HUDEP-2 (cell line): ENCODE data around the gene TMEM151B.
"Not testable (repeated sequence)": the region's sequence is repeated elsewhere in the genome, so short reads cannot be mapped to it uniquely, and the experiment has no call there.

ENCODE experiments used
- DNase-seq, 76 experiments: peaks; one replicate each; lab custom pipeline; 2025; ENCODE audit not compliant: unreplicated experiment in 76 of 76; lab: John Stamatoyannopoulos, UW

The TMEM151B gene

DNA sequence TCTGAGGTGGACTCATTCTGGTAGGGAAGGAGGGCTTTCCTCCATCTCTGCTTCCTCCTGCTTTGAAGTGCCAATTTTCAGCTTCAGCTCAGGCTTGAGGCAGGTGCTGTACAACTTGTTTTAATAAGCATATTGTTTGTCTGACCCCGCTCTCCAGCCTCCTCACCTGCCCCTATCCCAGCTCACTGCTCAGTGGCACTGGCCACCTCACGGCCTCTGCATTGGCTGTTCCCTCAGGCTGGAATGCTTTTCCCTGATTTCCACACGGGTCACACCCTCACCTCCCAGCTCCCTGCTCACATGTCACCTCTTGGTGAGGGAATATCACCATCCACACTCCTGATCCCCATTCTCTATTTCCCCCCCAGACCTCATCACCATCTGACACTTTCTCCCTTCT is 28.6 kb downstream of the TMEM151B start:
- DNase-seq: no peak

DNA sequence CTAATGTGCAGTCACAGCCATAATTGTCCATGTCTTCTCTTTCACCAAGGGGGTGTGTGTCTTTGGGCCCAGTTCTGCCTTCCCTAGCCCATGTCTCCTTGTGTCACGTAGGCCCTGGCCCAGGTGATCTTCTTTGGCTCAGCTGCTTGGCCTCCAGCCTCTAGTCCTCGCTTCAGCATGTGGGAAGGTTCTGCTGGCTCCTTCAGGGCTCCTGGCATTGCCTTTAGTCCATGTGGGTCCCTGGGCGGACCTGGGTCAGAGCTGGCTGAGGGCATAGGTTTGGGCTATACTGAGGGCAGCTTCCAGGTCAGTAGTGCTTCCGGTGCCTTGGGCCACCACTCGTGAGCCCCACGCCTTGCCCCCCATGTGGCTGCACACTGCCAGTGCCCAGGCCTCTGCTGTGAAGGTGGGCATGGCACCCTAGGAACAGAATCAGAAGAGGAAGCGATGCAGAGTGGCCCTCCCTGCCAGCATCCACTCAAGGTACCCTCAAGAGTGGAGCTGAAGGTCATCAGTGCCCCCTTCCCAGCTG is 30.1 kb downstream of the TMEM151B start:
- DNase-seq: no peak

DNA sequence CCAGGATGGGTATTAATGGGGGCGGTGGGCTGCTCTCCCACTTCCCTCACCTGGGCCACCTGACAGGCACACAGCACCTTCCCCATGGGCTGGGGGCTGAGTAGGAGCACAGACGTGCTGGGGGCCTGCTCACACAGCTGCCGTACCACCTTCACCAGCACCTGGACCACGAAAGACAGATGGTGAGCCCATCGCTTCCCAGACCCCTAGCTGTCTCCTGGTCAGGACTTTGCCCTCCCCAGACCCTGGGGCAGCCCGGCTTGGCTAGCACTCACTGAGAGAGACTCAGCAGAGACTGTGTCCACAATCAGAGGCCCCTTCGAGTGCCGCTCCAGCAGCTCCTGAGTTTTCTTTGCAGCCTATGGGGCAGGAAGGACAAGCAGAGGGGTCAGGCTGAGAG is 30.9 kb downstream of the TMEM151B start:
- no peak for DNase-seq

DNA sequence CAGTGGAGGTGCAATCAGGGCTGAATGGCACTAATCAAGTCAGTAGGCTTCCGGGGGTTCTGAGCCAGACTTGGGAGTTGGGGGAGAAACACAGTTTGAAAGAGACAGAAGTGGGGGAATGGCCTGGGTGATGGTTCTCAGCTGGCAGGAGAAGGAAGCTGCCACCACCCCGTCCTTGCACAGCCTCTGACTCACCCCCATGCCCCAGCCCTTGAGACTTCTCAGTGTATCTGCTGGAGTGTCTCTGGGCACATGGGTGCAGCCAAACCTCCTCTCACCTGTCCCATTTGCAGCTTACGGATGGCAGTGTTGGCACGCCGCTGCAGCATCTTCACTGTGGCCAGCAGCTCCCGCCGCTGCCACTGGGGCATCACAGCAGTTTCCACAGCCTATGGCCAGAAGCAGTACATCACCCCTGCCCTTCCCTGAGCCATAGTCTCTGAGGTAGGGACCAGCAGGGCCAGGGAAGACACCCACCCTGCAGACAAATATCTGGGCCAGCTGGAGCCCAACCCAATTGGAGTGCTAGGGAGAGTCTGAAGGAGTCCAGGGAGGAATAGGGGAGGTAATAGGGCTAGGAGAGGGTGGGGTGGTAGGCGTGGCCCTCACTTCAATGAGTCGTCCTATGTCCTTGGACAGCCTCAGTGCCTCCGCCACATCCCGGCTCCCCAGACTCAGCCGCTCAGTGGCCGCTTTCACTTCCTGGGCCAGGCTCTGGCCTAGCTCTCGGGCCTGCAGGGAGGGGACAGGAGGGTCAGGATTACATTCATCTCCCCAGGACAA is 31.7 kb downstream of the TMEM151B start:
- DNase-seq: no peak

DNA sequence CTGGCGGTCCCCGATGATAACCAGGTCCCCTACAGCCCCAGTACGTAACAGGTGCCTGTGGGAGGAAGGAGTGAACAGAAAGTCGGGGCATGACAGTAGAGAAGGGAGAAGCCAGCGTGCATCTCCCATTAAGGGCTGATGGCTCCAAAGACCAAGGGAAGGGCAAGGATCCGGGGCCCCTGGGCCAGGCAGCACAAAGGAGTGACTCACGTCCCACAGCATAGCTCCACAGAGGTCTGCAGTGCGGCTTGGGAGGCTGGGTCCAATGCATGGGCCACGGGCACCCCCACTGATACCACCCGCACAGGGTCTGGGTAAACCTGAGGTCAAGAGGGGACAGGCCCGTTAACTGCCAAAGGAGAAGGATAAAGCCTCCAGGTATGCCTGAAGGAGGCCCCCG is 32.6 kb downstream of the TMEM151B start:
- no peak for DNase-seq

DNA sequence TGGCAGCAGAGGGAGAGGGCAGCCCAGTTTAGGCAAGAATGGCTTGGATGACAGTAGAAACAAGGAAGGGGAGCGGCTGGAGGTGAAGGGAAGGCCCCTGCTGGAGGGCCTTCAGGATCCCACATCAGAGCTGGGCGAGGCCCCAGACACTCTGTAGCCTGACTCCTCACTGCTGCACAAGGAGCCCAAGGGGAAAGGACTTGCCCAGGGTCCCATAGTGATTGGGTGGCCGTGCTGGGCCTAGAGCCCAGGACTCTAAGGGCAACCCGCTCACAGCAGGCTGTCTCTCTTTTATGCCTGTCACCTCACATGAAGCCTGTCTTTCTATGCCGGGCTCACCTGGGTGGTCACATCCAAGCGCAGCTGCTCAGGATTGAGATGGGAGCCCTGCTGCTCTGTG is 33.6 kb downstream of the TMEM151B start:
- no peak for DNase-seq

DNA sequence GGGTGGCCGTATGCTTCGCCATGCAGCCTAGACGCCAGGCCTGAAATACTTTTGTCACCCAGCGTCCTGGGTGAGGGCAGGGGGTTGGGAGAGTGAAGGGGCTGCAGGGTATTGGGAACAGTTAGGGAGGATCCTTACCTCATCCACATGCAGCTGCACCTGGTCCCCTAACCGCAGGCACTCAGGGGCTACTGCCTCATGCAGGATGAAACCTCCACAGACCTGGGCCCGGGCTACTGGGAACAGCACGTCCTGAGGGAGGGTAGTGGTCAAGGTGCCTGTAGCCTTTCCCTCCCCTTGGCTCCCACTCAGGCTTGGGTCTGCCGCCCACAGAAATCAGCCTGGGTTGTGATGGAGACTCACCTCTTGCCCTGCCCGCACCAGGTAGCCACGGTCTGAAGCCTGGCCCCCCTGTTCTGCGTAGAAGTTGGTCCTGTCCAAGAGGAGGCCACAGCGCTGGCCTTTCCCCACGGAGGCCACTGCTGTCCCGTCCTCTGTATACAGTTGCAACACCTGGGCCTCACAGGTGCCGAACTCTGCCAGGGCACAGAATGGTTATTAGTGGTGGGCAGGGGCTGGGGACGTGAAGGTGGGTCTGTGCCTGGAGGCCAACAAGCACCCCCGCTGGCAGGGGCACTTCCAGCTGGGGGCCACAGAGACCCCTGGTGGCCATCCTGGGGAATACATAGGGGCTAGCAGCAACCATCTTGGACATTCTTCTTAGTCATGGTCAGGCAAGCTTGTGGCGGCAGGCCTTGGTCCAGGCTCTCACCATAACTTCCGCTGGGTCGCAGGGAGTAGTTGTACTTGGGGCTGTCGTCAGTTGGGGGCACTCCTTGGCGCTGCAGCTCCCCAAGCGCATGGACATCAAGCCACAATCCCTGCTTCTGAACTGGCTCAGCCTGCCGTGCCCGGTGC is 34.3 kb downstream of the TMEM151B start:
- DNase-seq: peak in 30 of 76 experiments; percentile 11 to 45 (median 22)

DNA sequence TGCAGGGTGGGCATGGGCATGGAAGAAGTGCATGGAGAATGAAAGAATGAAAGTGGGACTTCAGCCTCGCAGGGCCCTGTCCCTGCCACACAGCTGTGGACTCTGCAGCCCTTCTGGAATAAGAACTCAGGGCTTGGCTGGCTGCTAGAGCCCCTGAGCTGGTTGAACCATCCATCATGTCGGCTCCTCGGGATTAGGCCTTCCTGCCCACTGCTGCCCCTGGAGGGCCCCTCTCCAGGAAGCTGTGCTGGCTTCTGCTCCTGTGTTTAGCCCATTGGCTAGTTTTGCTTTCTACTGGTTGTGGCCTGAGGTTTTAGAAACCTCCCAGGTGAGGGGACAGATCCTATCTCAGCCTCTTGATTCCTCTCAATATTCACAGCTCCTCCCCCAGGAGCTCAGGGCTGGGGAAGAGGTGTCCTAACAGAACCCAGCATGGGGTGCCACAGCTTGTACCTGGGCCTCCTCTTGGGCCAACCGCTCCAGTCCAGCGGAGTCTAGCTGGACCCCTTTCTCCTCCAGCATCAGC is 35.0 kb downstream of the TMEM151B start:
- no peak for DNase-seq

DNA sequence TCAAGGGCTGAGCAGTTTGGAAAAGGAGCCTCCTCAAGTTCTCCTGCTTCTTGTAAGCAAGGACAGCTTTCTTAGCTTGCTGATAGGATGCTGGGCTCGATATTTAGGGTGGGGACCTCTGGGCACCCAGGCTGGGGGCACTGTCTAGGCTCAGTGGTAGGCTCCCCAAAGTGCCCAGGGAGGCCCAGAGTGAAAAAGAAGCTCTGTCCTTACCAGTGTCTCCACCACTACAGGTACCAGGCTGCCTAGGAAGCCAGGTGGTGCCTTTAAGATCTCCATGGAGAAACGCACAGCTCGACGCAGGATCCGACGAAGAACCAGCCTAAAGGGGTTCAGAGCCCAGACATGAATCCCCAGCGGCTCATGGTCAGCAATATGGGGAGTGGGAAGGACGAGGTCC is 36.5 kb downstream of the TMEM151B start:
- no peak for DNase-seq

DNA sequence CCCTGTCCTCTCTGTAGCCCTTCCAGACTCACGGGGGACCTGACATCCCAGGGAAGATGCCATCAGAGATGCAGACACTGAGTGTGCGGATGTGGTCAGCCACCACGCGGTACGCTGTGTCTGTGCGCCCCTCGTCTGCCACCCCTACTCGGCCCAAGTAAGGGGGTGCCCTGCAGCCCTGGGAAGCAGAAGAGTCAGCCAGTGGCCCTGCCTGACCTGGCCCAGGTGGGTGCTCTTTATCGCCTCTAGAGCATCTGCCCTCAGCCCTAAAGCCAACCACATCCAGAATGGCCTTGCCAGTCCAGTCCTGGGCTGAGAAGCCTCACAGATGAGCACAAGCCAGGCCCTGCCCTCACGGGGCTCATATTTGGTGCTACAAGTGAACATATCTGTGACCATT is 37.0 kb downstream of the TMEM151B start:
- DNase-seq: no peak

DNA sequence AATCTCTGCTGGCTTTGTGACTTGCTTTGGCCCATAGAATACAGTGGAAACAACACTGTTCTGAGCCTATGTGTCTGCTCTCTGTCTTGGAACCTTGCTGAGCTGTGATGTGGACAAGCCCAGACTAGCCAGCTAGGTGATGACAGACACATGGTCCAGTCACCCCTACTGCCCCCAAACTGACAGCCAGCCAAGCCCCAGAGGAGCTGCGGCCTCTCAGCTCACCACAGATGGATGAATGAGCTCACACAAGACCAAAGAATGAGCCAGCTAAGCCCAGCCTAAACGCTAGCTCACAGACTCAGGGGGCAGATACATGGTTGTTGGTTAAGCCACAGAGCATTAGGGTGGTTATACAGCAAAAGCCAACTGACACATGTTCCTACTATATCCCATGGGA is 38.8 kb downstream of the TMEM151B start:
- no peak for DNase-seq

DNA sequence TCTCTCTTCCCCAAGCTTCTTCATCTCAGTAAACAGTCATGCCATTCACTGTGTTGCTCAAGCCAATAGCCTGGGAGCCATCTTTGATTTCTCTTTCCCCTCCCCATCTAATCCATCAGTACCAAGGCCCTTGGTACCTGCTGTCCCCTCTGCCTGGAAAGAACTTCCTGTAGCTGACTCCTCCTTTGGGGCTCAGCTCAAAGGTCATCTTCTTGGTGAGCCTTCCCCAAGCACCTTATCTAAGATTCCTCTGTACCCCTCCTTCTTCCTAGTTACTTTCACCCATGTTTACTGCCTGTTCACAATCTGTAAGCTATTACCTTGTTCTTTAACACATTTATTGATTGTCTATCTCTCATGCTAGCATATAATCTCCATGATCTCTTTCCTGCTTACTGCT is 39.4 kb downstream of the TMEM151B start:
- no peak for DNase-seq

DNA sequence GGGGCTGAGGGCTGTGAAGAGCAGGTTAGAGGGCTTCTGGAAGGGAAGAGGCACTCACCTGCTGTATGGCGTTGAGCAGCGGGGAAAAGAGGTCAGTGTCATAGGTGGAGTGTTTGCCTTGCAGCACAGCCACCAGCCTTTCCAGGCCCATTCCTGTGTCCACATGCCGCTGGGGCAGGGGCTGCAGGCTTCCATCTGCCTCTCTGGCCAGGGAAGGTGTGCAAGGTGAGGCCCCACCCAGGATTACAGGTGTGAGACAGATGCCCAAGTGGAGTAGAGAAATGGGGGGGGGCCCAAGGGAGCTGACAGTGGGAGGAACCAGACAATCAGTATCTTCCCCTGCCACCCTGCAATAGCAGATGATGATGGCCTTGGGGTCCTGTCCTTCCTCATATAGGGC is 40.0 kb downstream of the TMEM151B start:
- no peak for DNase-seq

DNA sequence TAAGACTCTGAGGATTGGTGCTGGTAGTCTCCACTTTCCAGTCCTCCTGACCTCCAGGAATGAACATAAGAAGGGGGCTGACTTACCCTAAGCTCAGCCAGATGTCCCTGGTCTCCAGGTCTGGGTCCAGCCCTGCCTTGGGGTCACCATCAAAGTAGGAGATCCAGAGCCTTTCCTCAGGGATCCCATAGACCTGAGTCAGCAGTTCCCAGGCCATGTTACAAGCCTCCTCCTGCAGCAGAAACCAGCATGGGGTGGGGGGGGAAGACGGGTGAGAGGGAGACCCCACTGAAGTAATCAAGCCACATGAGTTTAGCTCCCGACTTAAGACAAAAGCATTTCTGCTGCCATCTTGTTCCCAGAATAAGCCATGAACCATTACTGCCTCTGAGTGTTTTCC is 41.1 kb downstream of the TMEM151B start:
- no peak for DNase-seq

DNA sequence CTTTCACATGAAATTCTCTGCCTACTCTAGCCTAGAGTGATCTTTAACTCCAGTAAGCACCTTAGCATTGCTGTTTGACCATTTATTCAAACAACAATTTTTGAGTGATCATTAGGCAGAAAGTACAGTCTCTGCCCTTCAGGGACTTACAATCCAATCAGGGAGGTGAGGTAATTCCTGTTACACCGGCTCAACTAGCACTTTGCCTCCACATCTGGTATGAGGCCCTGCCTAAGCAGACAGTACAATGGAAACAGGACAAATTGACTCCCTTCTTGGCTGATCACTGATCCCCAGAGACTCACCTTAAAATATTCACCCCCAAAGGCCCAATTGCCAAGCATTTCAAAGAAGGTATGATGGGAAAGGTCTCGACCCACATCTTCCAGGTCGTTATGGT is 41.5 kb downstream of the TMEM151B start:
- DNase-seq: no peak

DNA sequence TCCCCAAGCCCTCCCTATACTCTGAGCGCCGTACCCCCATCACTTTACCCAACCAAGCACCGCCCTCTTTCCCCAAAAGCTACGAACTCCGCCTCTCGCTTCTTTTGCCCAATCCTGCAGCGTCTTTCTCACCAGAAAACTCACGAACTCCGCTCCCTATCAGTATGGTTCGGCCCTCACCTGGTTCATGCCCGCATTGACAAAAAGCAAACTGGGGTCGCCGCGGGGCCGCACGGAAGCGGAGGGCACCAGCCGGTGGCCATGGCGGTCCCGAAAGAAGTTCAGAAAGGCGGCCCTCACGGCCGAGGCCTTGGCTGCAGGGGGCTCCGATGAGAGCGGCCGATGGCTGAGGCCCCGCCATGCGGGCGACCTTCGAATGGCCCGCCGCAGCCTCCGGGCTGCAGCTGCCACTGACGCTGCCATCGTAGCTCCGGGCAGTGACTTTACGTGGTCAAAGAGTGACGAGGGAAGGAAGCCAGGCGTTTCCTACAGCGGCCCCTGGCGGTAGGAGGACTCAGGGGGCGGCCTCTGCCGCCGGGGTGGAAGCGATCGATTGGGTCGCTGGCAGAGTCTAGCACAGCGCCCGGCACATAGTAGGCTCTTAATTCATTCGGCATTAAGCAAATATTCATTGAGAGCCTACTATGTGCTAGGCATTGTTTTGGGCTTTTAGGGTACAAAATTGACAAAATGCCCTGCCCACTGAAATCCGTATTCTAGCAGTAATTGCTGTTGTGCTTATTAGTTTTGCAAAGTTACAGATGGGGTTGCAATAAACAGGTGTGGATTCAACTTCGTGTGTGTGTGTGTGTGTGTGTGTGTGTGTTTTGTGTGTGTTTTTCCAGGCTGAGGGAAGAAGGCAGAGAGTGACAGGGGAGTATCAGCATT is 42.9 kb downstream of the TMEM151B start, which contains the start of gene AARS2:
AARS2 (minus strand) TSS at position 447 of the 888 bp plus-strand sequence; CDS start at position 423, 24 bp downstream.
- DNase-seq: peak; percentile 31 to 97 (median 88)

DNA sequence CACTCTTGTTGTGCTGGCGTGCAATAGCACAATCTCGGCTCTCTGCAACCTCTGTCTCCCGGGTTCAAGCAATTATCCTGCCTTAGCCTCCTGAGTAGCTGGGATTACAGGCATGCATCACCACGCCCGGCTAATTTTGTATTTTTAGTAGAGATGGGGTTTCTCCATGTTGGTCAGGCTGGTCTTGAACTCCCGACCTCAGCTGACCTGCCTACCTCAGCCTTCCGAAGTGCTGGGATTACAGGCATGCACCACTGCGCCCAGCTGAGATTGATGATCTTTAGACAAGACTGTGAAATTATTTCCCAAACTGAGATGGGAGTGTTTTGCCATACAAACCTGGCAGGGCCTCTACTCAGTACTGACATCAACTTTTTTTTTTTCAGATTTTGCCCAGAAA is 44.4 kb downstream of the TMEM151B start:
- DNase-seq: not testable (repeated sequence)

DNA sequence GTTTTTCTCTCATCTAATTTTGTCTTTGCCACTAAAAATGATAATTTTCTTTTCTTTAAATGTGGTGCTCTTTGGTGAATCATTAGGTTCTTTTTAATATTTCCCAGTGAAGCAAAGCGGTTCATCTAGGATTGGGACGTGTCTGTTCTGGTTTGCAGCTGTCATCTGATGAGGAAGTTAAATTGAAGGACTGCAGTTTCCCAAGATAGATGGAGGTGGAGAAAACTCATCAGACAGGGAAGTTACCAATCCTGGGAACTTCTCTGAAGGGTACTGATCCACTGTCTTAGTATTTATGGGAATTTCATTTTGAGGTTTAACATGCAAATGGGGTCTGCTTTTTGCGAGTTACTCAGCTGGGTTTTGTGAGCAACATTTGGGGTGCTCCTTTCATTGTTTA is 45.3 kb downstream of the TMEM151B start:
- no peak for DNase-seq

DNA sequence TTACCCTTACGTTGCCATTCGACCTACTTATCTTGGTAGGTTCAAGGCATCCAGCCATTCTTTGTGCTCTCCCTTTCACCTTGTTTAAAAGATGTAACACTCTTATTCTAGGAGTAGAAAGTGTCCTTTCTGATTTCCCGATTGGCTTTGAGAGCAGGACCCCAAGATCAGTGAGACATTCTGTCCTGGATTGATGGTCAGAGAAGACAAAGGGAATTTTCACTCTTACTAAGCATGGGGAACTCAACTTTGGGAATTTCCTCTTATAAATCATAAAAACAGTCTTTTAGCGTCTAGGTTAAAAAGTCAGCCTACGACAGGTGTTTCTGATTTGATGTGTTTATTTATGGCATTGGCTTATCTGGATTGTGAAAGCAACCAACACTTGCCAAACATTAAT is 45.7 kb downstream of the TMEM151B start:
- DNase-seq: no peak

DNA sequence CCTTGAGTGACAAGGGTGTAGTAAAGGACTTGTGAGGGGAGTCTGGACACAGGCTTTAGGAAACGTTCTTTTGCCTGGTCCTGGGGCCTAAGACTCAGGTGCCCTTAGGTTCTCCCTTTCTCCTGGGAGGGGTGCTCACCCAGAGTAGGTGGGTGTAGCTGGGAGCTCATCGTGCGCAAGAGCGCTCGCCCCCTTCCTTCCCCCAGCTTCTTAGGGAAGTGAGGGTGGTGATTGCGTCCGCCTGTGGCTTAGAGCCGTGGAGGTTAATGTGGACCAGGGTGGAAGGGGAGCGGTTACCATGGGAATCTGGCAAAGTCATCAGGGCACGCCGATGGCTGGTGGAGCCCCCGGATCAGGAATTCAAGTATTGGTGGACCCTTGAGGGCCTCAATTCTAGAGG is 46.2 kb downstream of the TMEM151B start:
- DNase-seq: no peak
